Kidney epithelial cell (primary cell): Measurements from ENCODE around the gene PTX4. TPM values are rescaled to one million over a fixed set of nuclear protein-coding genes. Genes with fewer than 3 reads are reported as not detected.

Source experiments
- DNase-seq: peaks from one replicate; pipeline ENCODE4 v3.0.0-alpha.2; 2010; ENCODE audit warnings: low read depth
- H3K27me3 ChIP-seq: 2 replicates; pipeline ENCODE4 v1.6.0; 2011; ENCODE audit warnings: low read length; ENCODE audit not compliant: control insufficient read depth, insufficient read depth
- H3K36me3 ChIP-seq: 2 replicates; pipeline ENCODE4 v1.5.1; 2011; ENCODE audit warnings: low read length; ENCODE audit not compliant: control insufficient read depth, insufficient read depth
- H3K4me3 ChIP-seq: 2 replicates; pipeline ENCODE4 v1.5.1; 2011; ENCODE audit warnings: low read depth, mild to moderate bottlenecking, control low read depth, low read length
- total RNA-seq: library from RNA; depleted of rRNA; stranded (reverse); fragments of >200 nt; gene quantifications from 2 replicates; pipeline ENCODE4 v1.2.3, GENCODE V29; 2015
- TF ChIP-seq, protein P1 (sequence below): IDR thresholded peaks from 2 replicates; pipeline ENCODE4 v1.5.1; 2011; ENCODE audit warnings: mild to moderate bottlenecking, moderate library complexity, low read length, control low read depth, inconsistent platforms; ENCODE audit not compliant: insufficient read depth, poor library complexity, severe bottlenecking

Gene PTX4
- total RNA-seq, 1 donor from 2014 or later = not detected

DNA sequence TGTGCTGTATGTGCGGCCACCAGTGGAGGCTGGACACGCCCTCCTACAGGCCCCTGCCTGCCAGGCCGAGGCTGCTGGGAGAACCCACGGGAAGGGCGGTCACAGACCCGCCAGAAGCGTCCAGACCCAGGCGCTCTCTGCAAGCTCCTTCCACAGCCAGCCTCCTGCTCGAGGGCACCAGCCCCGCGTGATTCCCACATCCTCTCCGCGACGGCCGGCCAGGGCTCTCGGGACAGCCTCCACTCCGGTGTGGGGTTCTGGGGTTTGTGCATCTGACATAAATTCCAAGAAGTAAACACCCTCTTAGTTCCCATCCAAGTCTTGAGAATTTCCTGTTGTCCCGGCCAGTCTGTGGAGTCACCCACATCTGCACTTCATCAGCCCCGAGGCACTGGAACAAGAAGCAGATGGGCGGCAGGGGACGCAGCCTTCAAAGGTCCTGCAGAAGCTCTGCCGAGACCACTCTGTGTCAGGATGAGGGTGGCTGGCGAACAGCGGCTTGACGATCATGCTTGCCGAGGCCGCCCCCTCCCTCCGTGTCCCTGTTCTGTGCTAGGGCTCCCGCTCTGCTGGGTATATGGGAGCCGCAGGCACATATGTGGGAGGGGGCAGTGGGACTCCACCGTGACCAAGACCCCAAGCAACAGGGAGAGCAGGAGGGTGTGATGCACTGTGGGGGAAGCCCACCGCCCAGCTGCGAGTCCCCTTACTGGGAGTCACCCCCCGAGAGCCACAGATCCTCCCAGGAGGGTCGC lies 42.3 kb upstream of the PTX4 start:
- TF ChIP-seq, protein P1, sequence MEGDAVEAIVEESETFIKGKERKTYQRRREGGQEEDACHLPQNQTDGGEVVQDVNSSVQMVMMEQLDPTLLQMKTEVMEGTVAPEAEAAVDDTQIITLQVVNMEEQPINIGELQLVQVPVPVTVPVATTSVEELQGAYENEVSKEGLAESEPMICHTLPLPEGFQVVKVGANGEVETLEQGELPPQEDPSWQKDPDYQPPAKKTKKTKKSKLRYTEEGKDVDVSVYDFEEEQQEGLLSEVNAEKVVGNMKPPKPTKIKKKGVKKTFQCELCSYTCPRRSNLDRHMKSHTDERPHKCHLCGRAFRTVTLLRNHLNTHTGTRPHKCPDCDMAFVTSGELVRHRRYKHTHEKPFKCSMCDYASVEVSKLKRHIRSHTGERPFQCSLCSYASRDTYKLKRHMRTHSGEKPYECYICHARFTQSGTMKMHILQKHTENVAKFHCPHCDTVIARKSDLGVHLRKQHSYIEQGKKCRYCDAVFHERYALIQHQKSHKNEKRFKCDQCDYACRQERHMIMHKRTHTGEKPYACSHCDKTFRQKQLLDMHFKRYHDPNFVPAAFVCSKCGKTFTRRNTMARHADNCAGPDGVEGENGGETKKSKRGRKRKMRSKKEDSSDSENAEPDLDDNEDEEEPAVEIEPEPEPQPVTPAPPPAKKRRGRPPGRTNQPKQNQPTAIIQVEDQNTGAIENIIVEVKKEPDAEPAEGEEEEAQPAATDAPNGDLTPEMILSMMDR = no peak
- Histone ChIP-seq H3K36me3 (no peaks in the 10 kb centered on the region), H3K4me3 (no peak overlapping the region), H3K27me3 (peaks cover 2% of the 10 kb centered on the region)
- no peak for DNase-seq

GRCh38 chr16:1530349-1530882 lies 41.7 kb upstream of the PTX4 start:
- no peaks in the 10 kb centered on the region for H3K36me3 ChIP-seq
- H3K4me3 ChIP-seq = no peak overlapping the region
- peaks cover 2% of the 10 kb centered on the region for H3K27me3 ChIP-seq
- TF ChIP-seq, protein P1 = no peak
- DNase-seq = no peak

- DNase-seq = no peak
- Histone ChIP-seq H3K36me3 (no peaks in the 10 kb centered on the region), H3K27me3 (peaks cover 2% of the 10 kb centered on the region), H3K4me3 (no peak overlapping the region)
- TF ChIP-seq, protein P1 = no peak
These were observed 40.3 kb upstream of the PTX4 start for GRCh38 chr16:1528921-1529537.

GRCh38 chr16:1527836-1528811 lies 39.4 kb upstream of the PTX4 start:
- H3K36me3 ChIP-seq = no peaks in the 10 kb centered on the region
- H3K4me3 ChIP-seq = no peak overlapping the region
- TF ChIP-seq, protein P1 = no peak
- peaks cover 2% of the 10 kb centered on the region for H3K27me3 ChIP-seq
- no peak for DNase-seq

- peaks cover 2% of the 10 kb centered on the region for H3K27me3 ChIP-seq
- TF ChIP-seq, protein P1 = no peak
- DNase-seq = no peak
These were observed 38.1 kb upstream of the PTX4 start for GRCh38 chr16:1526608-1527555.

More at GRCh38 chr16:1526608-1527555, 38.1 kb upstream of the PTX4 start:
- H3K4me3 ChIP-seq = no peak overlapping the region
- no peaks in the 10 kb centered on the region for H3K36me3 ChIP-seq
